NCI-H187 (cell line): ENCODE results near the gene RNF8.
"Not testable (repeated sequence)": the region's sequence is repeated elsewhere in the genome, so short reads cannot be mapped to it uniquely, and the experiment has no call there.

Experiments
- DNase-seq, 2 experiments: peaks; one replicate each; lab custom pipeline; 2025; lab: John Stamatoyannopoulos, UW

RNF8 gene

DNA sequence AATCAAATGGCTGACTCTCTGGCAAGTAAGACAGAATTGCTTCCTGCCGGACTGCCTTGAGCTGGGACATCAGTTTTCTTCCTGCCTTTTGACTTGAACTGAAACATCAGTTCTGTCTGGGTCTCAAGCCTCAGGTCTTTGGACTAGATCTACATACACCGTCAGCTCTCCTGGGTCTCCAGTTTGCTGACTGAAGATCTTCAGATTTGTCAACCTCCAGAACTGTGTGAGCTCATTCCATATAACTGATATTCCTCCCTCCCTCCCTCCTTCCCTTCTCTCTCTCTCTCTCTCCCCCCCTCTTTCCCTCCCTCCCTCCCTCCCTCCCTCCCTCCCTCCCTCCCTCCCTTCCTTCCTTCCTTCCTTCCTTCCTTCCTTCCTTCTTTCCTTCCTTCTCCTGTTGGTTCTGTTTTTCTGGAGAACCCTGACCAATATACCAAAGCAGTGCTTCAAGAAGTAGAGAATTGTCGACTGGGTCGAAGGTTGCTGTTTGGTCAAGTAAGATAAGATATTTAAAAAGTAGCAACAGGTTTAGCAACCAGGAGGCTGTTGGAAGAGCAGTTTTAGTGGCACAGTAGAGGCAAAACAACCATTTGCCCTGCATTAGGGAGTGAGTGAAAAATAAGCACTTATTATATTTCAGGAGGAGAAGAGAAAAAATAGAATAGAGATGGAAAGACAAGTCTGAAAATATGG is 46.2 kb downstream of the RNF8 start:
- DNase-seq, result no peak

GRCh38 chr6:37401658-37402057 is 47.9 kb downstream of the RNF8 start:
- DNase-seq, result not testable (repeated sequence)

GRCh38 chr6:37406726-37407341 is 53.1 kb downstream of the RNF8 start:
- no peak for DNase-seq

- no peak for DNase-seq
These were observed 54.2 kb downstream of the RNF8 start for GRCh38 chr6:37407948-37408347.

DNA sequence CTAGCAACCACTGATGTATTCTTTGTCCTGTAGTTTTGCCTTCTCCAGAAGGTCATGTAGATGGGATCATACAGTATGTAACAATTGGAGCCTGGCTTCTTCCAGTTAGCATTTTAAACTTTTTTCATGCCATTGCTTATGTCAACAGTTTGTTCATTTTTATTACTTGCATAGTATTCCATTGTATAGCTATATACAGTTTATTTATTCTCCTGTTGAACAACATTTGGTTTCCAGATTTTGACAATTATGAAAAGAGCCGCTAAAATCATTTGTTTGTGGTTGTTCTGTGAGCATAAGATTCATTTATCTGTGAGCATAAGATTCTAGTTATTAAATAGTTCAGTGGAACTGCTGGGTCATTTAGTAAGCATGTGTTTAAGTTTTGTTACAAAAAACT is 55.7 kb downstream of the RNF8 start:
- no peak for DNase-seq

DNA sequence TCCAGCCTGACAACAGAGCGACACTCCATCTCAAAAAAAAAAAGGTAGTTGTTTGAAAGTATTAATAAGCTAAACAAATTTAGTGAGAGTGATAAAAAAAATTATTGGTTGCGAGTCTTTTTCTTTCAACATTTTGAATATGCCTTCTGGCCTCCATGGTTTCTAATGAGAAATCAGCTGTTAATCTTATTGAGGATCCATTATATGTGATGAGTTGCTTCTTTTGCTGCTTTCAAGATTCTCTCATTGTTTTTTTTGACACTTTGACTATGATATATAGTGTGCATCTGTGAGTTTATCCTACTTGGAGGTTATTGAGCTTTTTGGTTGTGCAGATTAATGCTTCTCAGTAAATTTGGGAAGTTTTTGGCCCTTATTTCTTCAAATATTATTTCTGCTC is 63.6 kb downstream of the RNF8 start:
- no peak for DNase-seq

DNA sequence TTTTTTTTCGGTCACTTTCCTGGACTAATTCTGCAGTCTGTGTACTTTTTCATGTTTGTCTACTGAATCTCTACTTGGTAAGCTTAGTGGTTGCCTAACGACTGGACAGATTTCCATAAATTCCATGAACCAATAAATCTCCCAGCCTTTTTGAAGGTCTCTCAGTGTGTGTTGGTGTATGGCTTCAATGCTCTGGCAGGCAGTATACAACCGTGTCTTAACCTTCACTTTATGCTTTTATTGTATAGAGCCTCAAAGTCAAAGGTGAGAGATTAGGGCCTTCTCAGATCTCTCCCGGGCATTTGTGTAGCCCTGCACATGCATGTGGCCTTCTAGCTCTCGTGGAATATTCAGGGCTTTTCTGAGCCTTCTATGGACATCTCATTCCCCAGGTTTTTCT is 64.9 kb downstream of the RNF8 start:
- no peak for DNase-seq

- no peak for DNase-seq
These were observed 72.5 kb downstream of the RNF8 start for GRCh38 chr6:37426058-37426944.

GRCh38 chr6:37426945-37427510 is 73.2 kb downstream of the RNF8 start:
- no peak for DNase-seq

- no peak for DNase-seq
These were observed 75.6 kb downstream of the RNF8 start for GRCh38 chr6:37429352-37429750.

DNA sequence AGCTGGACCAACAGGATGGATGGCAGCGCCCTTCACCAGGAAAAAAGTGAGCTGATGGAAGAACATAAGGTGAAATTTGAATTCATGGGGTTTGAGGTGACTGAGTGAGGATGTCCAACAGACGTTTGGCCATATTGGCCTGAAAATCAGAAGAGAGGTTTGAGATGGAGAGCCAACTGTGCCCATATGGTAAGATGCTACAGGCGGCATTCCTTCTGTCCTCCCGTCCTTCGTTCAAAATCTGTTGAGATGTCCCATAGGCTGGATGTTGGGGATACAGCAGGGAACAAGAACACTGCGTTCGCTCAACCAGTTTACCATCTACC is 78.8 kb downstream of the RNF8 start:
- no peak for DNase-seq

DNA sequence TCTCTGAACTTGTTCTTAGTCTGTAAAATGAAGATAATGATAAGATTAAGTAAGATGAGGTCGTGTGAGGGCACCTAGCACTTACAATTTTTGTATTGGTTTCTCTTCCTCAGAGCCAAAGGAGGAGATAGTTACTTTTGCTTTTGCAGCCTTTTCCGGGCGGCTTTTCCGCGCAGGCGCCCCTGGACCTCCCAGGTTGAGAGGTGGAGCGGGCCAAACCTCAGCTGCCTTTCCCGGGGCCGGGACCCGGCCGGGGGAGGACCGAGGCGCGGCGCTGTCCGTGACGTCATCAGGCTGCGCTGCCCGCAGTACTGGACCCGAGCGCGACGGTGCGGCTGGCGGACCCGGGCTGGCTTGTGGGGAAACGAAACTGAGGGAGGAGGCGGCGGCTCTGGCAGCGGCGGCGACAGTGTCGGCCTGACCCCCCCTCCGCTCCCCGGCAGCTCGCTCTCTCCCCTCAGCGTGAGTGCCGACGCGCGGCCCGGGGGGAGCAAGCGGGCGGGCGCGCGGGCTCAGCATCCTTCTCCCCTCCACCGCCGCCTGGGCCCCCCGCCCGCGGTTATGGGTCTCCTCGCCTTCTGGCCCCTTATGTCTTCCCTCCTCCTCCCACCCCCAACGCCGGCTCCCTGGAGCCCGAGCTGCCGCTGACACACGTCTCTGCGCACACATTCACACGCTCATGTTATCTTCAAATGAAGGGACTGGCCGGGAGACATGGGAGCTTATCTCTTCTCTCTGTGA is 79.3 kb downstream of the RNF8 start, which contains the start of gene CMTR1:
TSS of gene CMTR1 (plus strand) at position 306 of the 741 bp plus-strand sequence. CDS start 2,409 bp downstream, outside the sequence.
- DNase-seq, result peak; percentile 68 to 80

DNA sequence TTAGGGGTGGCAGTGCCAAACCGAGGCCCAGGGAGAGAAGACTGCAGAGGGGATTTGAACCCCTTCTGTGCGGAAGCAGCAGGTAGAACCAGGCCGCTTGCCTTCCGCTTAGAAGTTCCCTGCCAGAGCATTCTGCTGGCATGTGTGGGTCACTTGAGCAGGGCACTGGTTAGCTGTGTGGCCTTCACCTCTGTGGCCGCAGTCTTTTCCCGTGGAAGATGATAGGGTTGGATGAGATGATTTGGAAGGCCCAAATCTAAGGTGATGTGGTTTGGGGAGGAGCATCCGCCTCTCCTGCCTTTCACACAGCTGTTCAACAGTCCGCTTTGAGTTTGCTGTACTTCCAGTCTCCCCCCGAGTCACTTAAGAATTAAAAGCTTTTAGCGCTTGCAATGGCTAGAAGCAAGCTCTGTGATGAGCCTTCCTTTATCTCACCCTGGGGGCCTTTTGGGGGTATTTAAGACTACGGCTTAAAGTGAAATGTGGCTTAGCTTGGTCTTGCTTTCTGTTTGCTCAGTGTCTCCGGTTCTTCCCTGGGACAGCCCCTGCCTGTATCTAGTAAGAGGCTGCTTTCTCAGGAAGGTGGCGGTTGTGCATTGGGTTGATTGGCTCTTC is 80.0 kb downstream of the RNF8 start:
- no peak for DNase-seq

- DNase-seq, result no peak
These were observed 81.6 kb downstream of the RNF8 start for GRCh38 chr6:37435373-37435772.

- no peak for DNase-seq
These were observed 82.0 kb downstream of the RNF8 start for GRCh38 chr6:37435816-37436215.

GRCh38 chr6:37438930-37439329 is 85.1 kb downstream of the RNF8 start:
- DNase-seq, result no peak

DNA sequence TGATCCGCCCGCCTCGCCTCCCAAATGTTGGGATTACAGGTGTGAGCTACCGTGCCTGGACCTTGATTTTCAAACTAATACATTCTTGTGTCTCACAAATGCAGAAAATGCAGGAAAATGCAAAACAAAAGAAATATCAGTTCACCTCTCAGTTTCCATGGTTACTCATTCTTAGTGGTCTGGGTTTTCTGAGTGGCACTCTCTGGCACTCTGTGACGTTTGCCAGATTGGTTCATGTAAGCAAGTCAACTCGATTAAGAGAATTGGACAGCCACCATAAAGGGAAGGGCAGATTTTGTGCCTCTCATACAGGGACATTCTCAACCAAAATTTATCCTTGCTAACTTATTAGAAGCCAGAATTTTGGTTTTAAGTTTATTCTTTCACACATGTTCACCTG is 87.9 kb downstream of the RNF8 start:
- DNase-seq, result no peak

GRCh38 chr6:37442416-37443215 is 88.8 kb downstream of the RNF8 start:
- no peak for DNase-seq

DNA sequence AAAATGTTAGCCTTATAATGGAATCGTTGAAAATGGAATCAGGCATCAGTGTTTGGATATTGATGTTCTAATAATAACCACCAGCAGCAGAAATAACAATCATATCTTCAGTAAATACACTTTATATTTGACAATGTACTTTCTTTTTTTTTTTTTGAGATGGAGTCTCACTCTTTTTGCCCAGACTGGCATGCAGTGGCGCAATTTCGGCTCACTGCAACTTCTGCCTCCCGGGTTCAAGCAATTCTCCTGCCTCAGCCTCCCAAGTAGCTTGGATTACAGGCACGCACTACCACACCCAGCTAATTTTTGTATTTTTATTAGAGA is 89.4 kb downstream of the RNF8 start:
- not testable (repeated sequence) for DNase-seq
